Nephron progenitor cell (in vitro differentiated cells): ENCODE data around the gene TRPV4.
A peak's percentile ranks its signal among the peaks of the same experiment; 100 is the strongest.

Source experiments
- DNase-seq: peaks from one replicate; pipeline ENCODE4 v3.0.0; 2021
- H3K27ac Mint-ChIP-seq: 2 replicates; pipeline ENCODE4 v1.8.0; 2021; ENCODE audit warnings: mild to moderate bottlenecking, moderate library complexity, mixed read lengths
- H3K27me3 Mint-ChIP-seq: 2 replicates; pipeline ENCODE4 v1.8.0; 2021; ENCODE audit warnings: mild to moderate bottlenecking, low read depth, mixed read lengths; ENCODE audit not compliant: poor library complexity
- H3K36me3 Mint-ChIP-seq: 2 replicates; pipeline ENCODE4 v1.8.0; 2021; ENCODE audit warnings: low read depth, mixed read lengths
- H3K4me1 Mint-ChIP-seq: 2 replicates; pipeline ENCODE4 v1.8.0; 2021; ENCODE audit warnings: mixed read lengths
- H3K4me3 Mint-ChIP-seq: 2 replicates; pipeline ENCODE4 v1.8.0; 2021; ENCODE audit warnings: mild to moderate bottlenecking, moderate library complexity, mixed read lengths
- H3K9me3 Mint-ChIP-seq: 2 replicates; pipeline ENCODE4 v1.8.0; 2021; ENCODE audit warnings: mild to moderate bottlenecking, moderate library complexity, mixed read lengths
- CTCF ChIP-seq: fragments of 200-600 bp; sonication (generic); IDR thresholded peaks from 2 replicates; pipeline ENCODE4 v1.5.0; 2021; ENCODE audit warnings: antibody characterized with exemption

Gene TRPV4

DNA sequence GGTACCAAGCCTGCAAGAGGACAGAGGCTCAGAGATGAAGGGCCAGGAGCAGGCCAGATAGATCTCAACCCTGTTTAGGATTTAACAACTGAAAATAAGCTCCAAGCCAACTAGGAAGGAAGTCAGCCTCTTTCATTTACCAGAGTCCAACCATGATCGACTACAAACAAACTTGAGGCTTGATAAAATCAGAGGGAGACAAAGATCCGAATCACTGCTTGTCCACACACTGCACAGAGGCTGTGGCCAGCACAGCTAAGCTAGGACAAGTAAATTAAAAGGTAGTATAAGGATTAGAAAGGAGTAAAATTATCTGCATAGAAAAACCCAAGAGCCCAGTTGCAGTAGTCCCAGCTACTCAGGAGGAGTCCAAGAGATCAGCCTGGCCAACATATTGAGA lies 79.2 kb downstream of the TRPV4 start:
- Mint-ChIP-seq H3K4me3 (no peak overlapping the region), H3K27ac (no peak overlapping the region), H3K27me3 (no peaks in the 10 kb centered on the region), H3K9me3 (peaks cover 43% of the 10 kb centered on the region), H3K36me3 (peaks cover 40% of the 10 kb centered on the region), H3K4me1 (peaks cover 6% of the 10 kb centered on the region)
- no peak for DNase-seq
- TF ChIP-seq CTCF, result no peak

DNA sequence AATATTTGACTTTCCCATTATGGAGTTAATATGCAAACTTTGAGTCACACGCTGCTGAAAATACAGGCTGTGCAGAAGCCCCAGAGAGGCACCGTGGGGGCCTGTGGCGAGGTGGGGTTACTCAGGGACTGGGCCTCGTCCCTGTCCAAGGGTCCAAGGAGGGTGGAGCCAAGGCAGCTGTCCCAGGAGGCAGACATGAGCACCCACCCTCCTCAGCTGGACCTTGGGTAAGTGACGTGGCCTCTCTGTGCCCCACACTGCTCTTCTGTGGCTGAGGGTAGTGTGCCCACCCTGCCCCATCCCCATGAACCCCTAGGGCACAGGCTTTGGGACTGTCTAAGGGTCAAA lies 80.2 kb downstream of the TRPV4 start:
- Mint-ChIP-seq H3K36me3 (peaks cover 40% of the 10 kb centered on the region), H3K4me3 (no peak overlapping the region), H3K27me3 (no peaks in the 10 kb centered on the region), H3K9me3 (peaks cover 43% of the 10 kb centered on the region), H3K27ac (no peak overlapping the region), H3K4me1 (peaks cover 5% of the 10 kb centered on the region)
- no peak for DNase-seq
- no peak for TF ChIP-seq CTCF

GRCh38 chr12:109752117-109753053 lies 80.8 kb downstream of the TRPV4 start:
- H3K4me1 Mint-ChIP-seq, result no peaks in the 10 kb centered on the region
- H3K36me3 Mint-ChIP-seq, result peaks cover 40% of the 10 kb centered on the region

DNA sequence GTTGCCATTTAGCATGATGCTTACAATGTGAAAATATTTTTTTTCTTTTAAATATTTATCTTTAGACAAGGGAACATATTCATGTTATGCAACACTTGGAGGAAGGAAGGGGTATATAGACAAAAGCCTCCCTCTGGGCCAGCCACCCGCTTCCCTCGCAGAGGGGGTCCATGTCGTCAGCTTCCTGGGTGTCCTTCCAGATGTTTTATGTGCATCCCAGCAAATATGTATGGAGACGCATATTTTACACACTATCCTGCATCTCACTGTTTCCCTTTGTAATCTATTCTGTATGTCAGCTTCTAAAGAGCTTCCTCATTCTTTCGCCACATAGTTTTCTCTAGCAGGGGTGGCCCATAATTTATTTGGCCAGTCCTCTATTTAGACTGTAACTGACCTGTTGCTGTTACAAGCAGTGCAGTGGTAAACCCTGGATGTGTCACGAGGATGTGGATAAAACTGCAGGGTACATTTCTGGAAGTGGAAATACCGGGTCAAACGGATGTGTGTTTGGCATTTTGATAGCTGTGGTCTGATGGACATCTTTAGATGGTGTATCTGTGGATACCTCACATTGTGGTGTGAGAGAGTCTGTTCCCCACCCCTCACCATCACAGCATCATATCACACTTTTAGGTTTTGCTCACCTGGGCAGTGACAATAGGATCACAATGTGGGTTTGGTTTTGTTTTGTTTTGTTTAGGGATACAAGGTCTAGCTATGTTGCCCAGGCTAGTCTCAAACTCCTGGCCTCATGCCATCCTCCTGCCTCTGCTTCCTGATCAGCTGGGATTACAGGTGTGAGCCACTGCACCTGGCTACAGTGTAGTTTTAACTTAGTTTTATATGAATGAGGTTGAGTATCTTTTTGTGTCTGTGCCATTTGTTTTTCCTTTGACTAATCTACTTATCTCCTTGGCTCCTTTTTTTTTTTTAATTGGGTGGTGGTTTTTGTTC lies 87.9 kb downstream of the TRPV4 start:
- TF ChIP-seq CTCF, result no peak
- no peak overlapping the region for H3K4me3 Mint-ChIP-seq
- H3K27me3 Mint-ChIP-seq, result no peaks in the 10 kb centered on the region
- no peak overlapping the region for H3K27ac Mint-ChIP-seq
- peaks cover 1% of the 10 kb centered on the region for H3K9me3 Mint-ChIP-seq
- peaks cover 7% of the 10 kb centered on the region for H3K4me1 Mint-ChIP-seq
- no peak for DNase-seq
- peaks cover 4% of the 10 kb centered on the region for H3K36me3 Mint-ChIP-seq

More at GRCh38 chr12:109752117-109753053, 80.8 kb downstream of the TRPV4 start:
- no peak for TF ChIP-seq CTCF
- Mint-ChIP-seq H3K27me3 (no peaks in the 10 kb centered on the region), H3K4me3 (no peak overlapping the region), H3K9me3 (peaks cover 43% of the 10 kb centered on the region), H3K27ac (no peak overlapping the region)
- no peak for DNase-seq

DNA sequence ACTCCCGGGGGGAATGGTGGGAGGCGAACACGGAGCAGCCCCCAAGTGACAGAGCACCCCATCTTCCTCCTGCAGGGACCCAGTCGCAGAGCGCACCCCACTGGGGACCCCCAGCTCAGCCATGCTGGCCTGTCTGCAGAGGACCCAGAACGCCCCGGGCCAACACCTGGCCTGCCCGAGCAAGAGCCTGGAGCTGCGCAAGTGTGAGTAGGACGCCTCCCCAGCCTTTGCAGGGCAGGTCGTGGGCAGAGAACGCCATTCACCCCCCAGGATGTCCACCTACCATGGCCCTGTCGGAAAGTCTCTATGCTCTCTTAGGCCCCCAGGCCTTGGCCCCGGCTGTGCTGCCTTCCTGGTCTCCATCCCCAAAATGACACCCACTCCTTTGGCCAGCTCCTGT lies 89.2 kb downstream of the TRPV4 start:
- TF ChIP-seq CTCF, result no peak
- H3K27me3 Mint-ChIP-seq, result no peaks in the 10 kb centered on the region
- H3K36me3 Mint-ChIP-seq, result no peaks in the 10 kb centered on the region
- peaks cover 7% of the 10 kb centered on the region for H3K4me1 Mint-ChIP-seq
- no peak overlapping the region for H3K4me3 Mint-ChIP-seq
- H3K27ac Mint-ChIP-seq, result no peak overlapping the region
- DNase-seq, result peak; percentile 0
- no peaks in the 10 kb centered on the region for H3K9me3 Mint-ChIP-seq
